Spleen (tissue), 11 donors: Measurements from ENCODE around the gene RRP1B. TPM values are rescaled to one million over a fixed set of nuclear protein-coding genes. Genes with fewer than 3 reads are reported as not detected.
"Not testable (repeated sequence)": the region's sequence is repeated elsewhere in the genome, so short reads cannot be mapped to it uniquely, and the experiment has no call there.

Experiments used
- DNase-seq: peaks from one replicate; pipeline ENCODE4 v3.0.0-alpha.2; 2020
- H3K27ac ChIP-seq, 8 donors: fragments of 200-600 bp; sonication (generic) in 7 of 8; 1 replicate in 4 of 8; 2 replicates in 4 of 8; pipeline versions ENCODE4 v1.5.0 to v1.8.0; 2016 to 2021; ENCODE audit warnings: inconsistent platforms in 4 of 8, mild to moderate bottlenecking in 4 of 8, moderate library complexity in 1 of 8
- H3K27me3 ChIP-seq, 7 donors: fragments of 200-600 bp; sonication (generic) in 6 of 7; replicated peaks in 1 of 7; 1 replicate in 4 of 7; 2 replicates in 3 of 7; pipeline versions ENCODE4 v1.5.0 to v1.8.0; 2016 to 2021; ENCODE audit warnings: inconsistent platforms in 3 of 7, mild to moderate bottlenecking in 1 of 7
- H3K36me3 ChIP-seq, 6 donors: fragments of 200-600 bp; sonication (generic) in 5 of 6; 1 replicate in 4 of 6; 2 replicates in 2 of 6; pipeline versions ENCODE4 v1.5.0 to v1.8.0; 2016 to 2021; ENCODE audit warnings: inconsistent platforms in 2 of 6
- H3K4me1 ChIP-seq, 6 donors: fragments of 200-600 bp; sonication (generic) in 5 of 6; 1 replicate in 3 of 6; 2 replicates in 3 of 6; pipeline versions ENCODE4 v1.5.0 to v1.8.0; 2016 to 2021; ENCODE audit warnings: inconsistent platforms in 3 of 6
- H3K4me3 ChIP-seq, 8 donors: fragments of 200-600 bp; sonication (generic) in 7 of 8; 1 replicate in 4 of 8; 2 replicates in 4 of 8; pipeline versions ENCODE4 v1.5.0 to v1.8.0; 2016 to 2021; ENCODE audit warnings: inconsistent platforms in 4 of 8, mild to moderate bottlenecking in 4 of 8, moderate library complexity in 2 of 8
- H3K9me3 ChIP-seq, 8 donors: fragments of 200-600 bp; sonication (generic) in 7 of 8; 1 replicate in 4 of 8; 2 replicates in 4 of 8; pipeline versions ENCODE4 v1.5.0 to v1.8.0; 2016 to 2021; ENCODE audit warnings: inconsistent platforms in 4 of 8
- POLR2A ChIP-seq, 3 donors: fragments of 450-650 bp; IDR thresholded peaks; one replicate each; pipeline ENCODE4 v1.5.1; 2017; ENCODE audit warnings: antibody characterized with exemption in 3 of 3, mild to moderate bottlenecking in 1 of 3
- POLR2AphosphoS5 ChIP-seq, 3 donors: sonication (generic); formaldehyde crosslinking; IDR thresholded peaks; one replicate each; pipeline ENCODE4 v1.5.1; 2017; ENCODE audit warnings: antibody characterized with exemption in 3 of 3
- WGBS, 5 donors: extraction: QIAGEN DNeasy Blood & Tissue Kit in 3 of 5; methylation state at CpG; one replicate each; pipeline versions ENCODE4 v1.1.5 to v1.1.7; 2013 to 2018; 5-methylcytosine and 5-hydroxymethylcytosine counted together
- intact Hi-C: fragments of 100-400 bp; cut with DNase I; formaldehyde crosslinking; loops from one replicate; pipeline ENCODE4 v1.15.0; 2023; ENCODE audit warnings: low total_unique reads
- polyA plus RNA-seq, 3 donors: library from polyadenylated mRNA; stranded (reverse); fragments of 200-250 nt; gene quantifications; one replicate each; pipeline ENCODE4 v1.2.1, GENCODE V29; 2013
- total RNA-seq, 7 donors: library from RNA; depleted of rRNA in 3 of 7; stranded (reverse); fragments of >200 nt in 3 of 7; fragmentation: NEBNext Ultra II Directional in 4 of 7; extraction: Animal tissue kit (Norgen Biotek cat#: 25700) in 4 of 7; gene quantifications; one replicate each; pipeline versions ENCODE4 v1.1.0 to v1.2.1, GENCODE V29; 2016 to 2021
- TF ChIP-seq, protein P1 (sequence below), 11 experiments: fragments of 200-600 bp in 7 of 11; fragments of 450-650 bp in 4 of 11; sonication (generic) in 4 of 11; IDR thresholded peaks in 8 of 11; conservative IDR thresholded peaks in 3 of 11; 1 replicate in 7 of 11; 2 replicates in 4 of 11; pipeline versions ENCODE4 v1.4.0 to v1.8.0; 2016 to 2021; ENCODE audit warnings: antibody characterized with exemption in 11 of 11, inconsistent platforms in 4 of 11, mild to moderate bottlenecking in 1 of 11
- donor health status: healthy with polysubstance abuse.
- donor health status: DM: no; HTN: no; CAD: no; lungs with moderate emphysema.
- donor health status: DM: no; HTN: no; CAD: no.
- donor health status: Bipolar disorder and iron deficiency.
- donor health status: healthy.
- donor health status: DM: no; HTN: no; CAD: no.
- donor health status: DM: yes; HTN: yes; CAD: no.

The RRP1B gene
- total and polyA plus RNA-seq, 10 donors, result 7.9 to 28.9 (median 25.4) TPM

DNA sequence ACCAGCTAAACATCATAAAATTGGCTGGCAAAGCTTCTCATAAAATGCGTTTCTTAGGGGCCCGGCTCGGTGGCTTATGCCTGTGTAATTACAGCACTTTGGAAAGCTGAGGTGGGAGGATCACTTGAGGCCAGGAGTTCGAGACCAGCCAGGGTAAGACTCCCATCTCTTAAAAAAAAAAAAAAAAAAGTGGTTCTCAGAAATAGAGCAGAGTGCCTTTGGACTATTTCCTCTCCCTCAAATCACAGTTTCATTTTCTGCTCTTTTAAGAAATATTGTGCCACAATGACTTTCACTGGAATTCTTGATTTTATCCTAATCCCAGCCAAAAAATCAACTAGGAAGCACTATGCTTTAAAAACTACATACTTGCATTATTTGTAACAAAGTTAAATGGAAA lies 13.4 kb upstream of the RRP1B start:
- peak overlapping the region in 7 of 8 donors; percentile 2 to 65 (median 49) for H3K27ac ChIP-seq
- WGBS, 5 donors, result 12 to 27% (median 19%) methylated on average over 4 of the region's 4 CpGs
- TF ChIP-seq POLR2A (IDR thresholded peaks at IDR 0.05) (no peak), POLR2AphosphoS5 (IDR thresholded peaks at IDR 0.05) (no peak)
- TF ChIP-seq, protein P1, sequence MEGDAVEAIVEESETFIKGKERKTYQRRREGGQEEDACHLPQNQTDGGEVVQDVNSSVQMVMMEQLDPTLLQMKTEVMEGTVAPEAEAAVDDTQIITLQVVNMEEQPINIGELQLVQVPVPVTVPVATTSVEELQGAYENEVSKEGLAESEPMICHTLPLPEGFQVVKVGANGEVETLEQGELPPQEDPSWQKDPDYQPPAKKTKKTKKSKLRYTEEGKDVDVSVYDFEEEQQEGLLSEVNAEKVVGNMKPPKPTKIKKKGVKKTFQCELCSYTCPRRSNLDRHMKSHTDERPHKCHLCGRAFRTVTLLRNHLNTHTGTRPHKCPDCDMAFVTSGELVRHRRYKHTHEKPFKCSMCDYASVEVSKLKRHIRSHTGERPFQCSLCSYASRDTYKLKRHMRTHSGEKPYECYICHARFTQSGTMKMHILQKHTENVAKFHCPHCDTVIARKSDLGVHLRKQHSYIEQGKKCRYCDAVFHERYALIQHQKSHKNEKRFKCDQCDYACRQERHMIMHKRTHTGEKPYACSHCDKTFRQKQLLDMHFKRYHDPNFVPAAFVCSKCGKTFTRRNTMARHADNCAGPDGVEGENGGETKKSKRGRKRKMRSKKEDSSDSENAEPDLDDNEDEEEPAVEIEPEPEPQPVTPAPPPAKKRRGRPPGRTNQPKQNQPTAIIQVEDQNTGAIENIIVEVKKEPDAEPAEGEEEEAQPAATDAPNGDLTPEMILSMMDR (IDR thresholded peaks at IDR 0.05 in 8 of 11, conservative IDR thresholded peaks at IDR 0.05 in 3 of 11), result peak in 1 of 11 experiments; percentile 14
- intact Hi-C loops, result no loop called here
- H3K4me1 ChIP-seq, result peaks cover 16 to 25% (median 18%) of the 10 kb centered on the region in 6 donors
- H3K27me3 ChIP-seq, result no peaks in the 10 kb centered on the region
- no peak for DNase-seq
- no peaks in the 10 kb centered on the region for H3K9me3 ChIP-seq
- no peaks in the 10 kb centered on the region for H3K36me3 ChIP-seq
- H3K4me3 ChIP-seq, result no peak overlapping the region

- H3K4me1 ChIP-seq, result peaks cover 16 to 25% (median 18%) of the 10 kb centered on the region in 6 donors
- H3K9me3 ChIP-seq, result no peaks in the 10 kb centered on the region
- no peak overlapping the region for H3K4me3 ChIP-seq
- intact Hi-C loops, result no loop called here
- WGBS, 5 donors, result 15 to 20% (median 15%) methylated on average over 7 of the region's 7 CpGs
- no peaks in the 10 kb centered on the region for H3K27me3 ChIP-seq
- peak overlapping the region in 3 of 8 donors; percentile 49 to 65 (median 60) for H3K27ac ChIP-seq
- TF ChIP-seq POLR2A (IDR thresholded peaks at IDR 0.05) (no peak), POLR2AphosphoS5 (IDR thresholded peaks at IDR 0.05) (peak in 2 of 3 donors; percentile 66 to 67)
- TF ChIP-seq, protein P1 (IDR thresholded peaks at IDR 0.05 in 8 of 11, conservative IDR thresholded peaks at IDR 0.05 in 3 of 11), result peak; percentile 97 to 100 (median 99)
- no peaks in the 10 kb centered on the region for H3K36me3 ChIP-seq
- DNase-seq, result peak; percentile 95
These were observed 12.7 kb upstream of the RRP1B start for GRCh38 chr21:43646550-43647260.

GRCh38 chr21:43648171-43648570 lies 11.2 kb upstream of the RRP1B start:
- Histone ChIP-seq H3K27ac (no peak overlapping the region), H3K9me3 (no peaks in the 10 kb centered on the region), H3K4me1 (peaks cover 16 to 25% (median 18%) of the 10 kb centered on the region in 6 donors), H3K36me3 (no peaks in the 10 kb centered on the region), H3K27me3 (no peaks in the 10 kb centered on the region), H3K4me3 (no peak overlapping the region)
- DNase-seq, result no peak
- TF ChIP-seq POLR2AphosphoS5 (IDR thresholded peaks at IDR 0.05), result no peak
- no peak for TF ChIP-seq POLR2A (IDR thresholded peaks at IDR 0.05)
- TF ChIP-seq, protein P1 (IDR thresholded peaks at IDR 0.05 in 8 of 11, conservative IDR thresholded peaks at IDR 0.05 in 3 of 11), result no peak
- intact Hi-C loops, result no loop called here
- 76 to 84% (median 79%) methylated on average over 9 of the region's 9 CpGs for WGBS, 5 donors

GRCh38 chr21:43651926-43652325 lies 7.4 kb upstream of the RRP1B start:
- H3K36me3 ChIP-seq, H3K9me3 ChIP-seq, intact Hi-C loops, DNase-seq, H3K4me3 ChIP-seq, H3K4me1 ChIP-seq, H3K27me3 ChIP-seq, H3K27ac ChIP-seq: not testable (repeated sequence)
- WGBS, 5 donors, result 92 to 97% (median 95%) methylated on average over 6 of the region's 6 CpGs
